Endothelial cell of hepatic sinusoid (primary cell): ENCODE data around the gene COL7A1.
"Not testable (repeated sequence)": the region's sequence is repeated elsewhere in the genome, so short reads cannot be mapped to it uniquely, and the experiment has no call there.

Source experiments
- in situ Hi-C: cut with HindIII; loops from 2 replicates; pipeline ENCODE4 v1.10.0; 2017; ENCODE audit warnings: low sequenced_read_pairs

COL7A1 gene

GRCh38 chr3:48548729-48549705 is 46.1 kb downstream of the COL7A1 start:
- in situ Hi-C loops: no loop called here

GRCh38 chr3:48548126-48548525 is 47.0 kb downstream of the COL7A1 start:
- in situ Hi-C loops: no loop called here

- in situ Hi-C loops: no loop called here
Measured at GRCh38 chr3:48546203-48546829, 48.8 kb downstream of the COL7A1 start.

GRCh38 chr3:48544141-48544540 is 51.0 kb downstream of the COL7A1 start:
- in situ Hi-C loops: no loop called here

GRCh38 chr3:48543271-48543866 is 51.8 kb downstream of the COL7A1 start:
- in situ Hi-C loops: no loop called here

GRCh38 chr3:48538451-48538850 is 56.7 kb downstream of the COL7A1 start:
- in situ Hi-C loops: no loop called here

- in situ Hi-C loops: no loop called here
Measured at GRCh38 chr3:48536785-48537184, 58.3 kb downstream of the COL7A1 start.

GRCh38 chr3:48536116-48536515 is 59.0 kb downstream of the COL7A1 start:
- in situ Hi-C loops: no loop called here

- in situ Hi-C loops: no loop called here
Measured at GRCh38 chr3:48535578-48535977, 59.6 kb downstream of the COL7A1 start.

- in situ Hi-C loops: no loop called here
Measured at GRCh38 chr3:48532977-48533337, 62.2 kb downstream of the COL7A1 start.

- in situ Hi-C loops: no loop called here
Measured at GRCh38 chr3:48532271-48532976, 62.7 kb downstream of the COL7A1 start.

- in situ Hi-C loops: not testable (repeated sequence)
Measured at GRCh38 chr3:48530701-48531100, 64.4 kb downstream of the COL7A1 start.

- in situ Hi-C loops: no loop called here
Measured at GRCh38 chr3:48528754-48529153, 66.4 kb downstream of the COL7A1 start.

- in situ Hi-C loops: no loop called here
Measured at GRCh38 chr3:48528048-48528447, 67.1 kb downstream of the COL7A1 start.

GRCh38 chr3:48524970-48525369 is 70.2 kb downstream of the COL7A1 start:
- in situ Hi-C loops: loop anchor here (5.0 kb wide), 1 partner anchor 68 kb away; no protein-coding TSS in a partner anchor

- in situ Hi-C loops: loop anchor here (5.0 kb wide), 1 partner anchor 64 kb away; no protein-coding TSS in a partner anchor
Measured at GRCh38 chr3:48521635-48522034, 73.5 kb downstream of the COL7A1 start.

- in situ Hi-C loops: no loop called here
Measured at GRCh38 chr3:48519277-48519643, 75.9 kb downstream of the COL7A1 start.

GRCh38 chr3:48518638-48519276 is 76.4 kb downstream of the COL7A1 start:
- in situ Hi-C loops: no loop called here

- in situ Hi-C loops: no loop called here
Measured at GRCh38 chr3:48518069-48518468, 77.1 kb downstream of the COL7A1 start.

- in situ Hi-C loops: no loop called here
Measured at GRCh38 chr3:48516571-48516970, 78.6 kb downstream of the COL7A1 start.
